Omental fat pad (tissue), 4 donors: ENCODE results near the gene SLC43A1. TPM values are rescaled to one million over a fixed set of nuclear protein-coding genes. Genes with fewer than 3 reads are reported as not detected.
A peak's percentile ranks its signal among the peaks of the same experiment; 100 is the strongest.

Source experiments
- ATAC-seq: fragments of 150-250 bp; one replicate; pipeline ENCODE4 v1.9.1; 2016; ENCODE audit warnings: mild to moderate bottlenecking, moderate library complexity; ENCODE audit not compliant: low FRiP score
- DNase-seq: peaks from one replicate; pipeline ENCODE4 v3.0.0-alpha.2; 2019; ENCODE audit warnings: low spot score
- total RNA-seq, 4 donors: library from RNA; depleted of rRNA; stranded (reverse); fragments of >200 nt; gene quantifications; one replicate each; pipeline ENCODE4 v1.1.0, GENCODE V29; 2016
- TF ChIP-seq, protein P1 (sequence below), 3 donors: fragments of 450-650 bp; IDR thresholded peaks; one replicate each; pipeline ENCODE4 v1.5.1; 2016 to 2017; ENCODE audit warnings: antibody characterized with exemption in 3 of 3, mild to moderate bottlenecking in 3 of 3, moderate library complexity in 2 of 3

The SLC43A1 gene
- total RNA-seq, 4 donors from 2014 or later = 11.5 to 40.4 (median 16.5) TPM

DNA sequence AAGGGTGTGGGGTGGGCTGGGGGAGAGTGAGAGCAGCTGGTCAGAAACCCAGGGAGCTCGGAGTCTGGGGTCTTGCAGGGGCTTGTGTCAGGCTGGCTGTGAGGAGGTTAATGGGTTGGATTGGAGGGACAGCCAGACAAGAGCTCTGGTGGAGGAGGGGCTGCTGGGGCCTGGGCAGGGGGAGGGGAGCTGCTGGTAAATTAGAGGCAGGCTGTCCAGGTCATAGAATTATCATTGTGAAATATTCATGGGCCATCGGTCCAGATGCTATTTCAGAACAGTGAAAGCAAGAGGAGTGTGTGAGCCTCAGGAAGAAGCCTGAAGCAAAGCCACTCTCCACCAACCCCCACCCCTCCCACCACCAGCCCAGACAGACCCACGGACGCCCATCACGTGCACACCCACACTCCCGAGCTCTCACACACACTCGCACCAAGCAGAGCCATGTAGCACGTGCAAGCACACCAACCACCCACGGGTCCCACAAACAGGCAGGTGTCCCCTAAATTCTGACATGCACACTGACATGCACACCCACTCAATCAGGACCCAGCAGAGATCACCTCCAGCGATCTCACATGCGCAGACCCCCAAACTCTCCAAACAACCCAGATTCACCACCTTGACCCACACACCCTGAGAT, 36.4 kb downstream of the SLC43A1 start:
- TF ChIP-seq, protein P1, sequence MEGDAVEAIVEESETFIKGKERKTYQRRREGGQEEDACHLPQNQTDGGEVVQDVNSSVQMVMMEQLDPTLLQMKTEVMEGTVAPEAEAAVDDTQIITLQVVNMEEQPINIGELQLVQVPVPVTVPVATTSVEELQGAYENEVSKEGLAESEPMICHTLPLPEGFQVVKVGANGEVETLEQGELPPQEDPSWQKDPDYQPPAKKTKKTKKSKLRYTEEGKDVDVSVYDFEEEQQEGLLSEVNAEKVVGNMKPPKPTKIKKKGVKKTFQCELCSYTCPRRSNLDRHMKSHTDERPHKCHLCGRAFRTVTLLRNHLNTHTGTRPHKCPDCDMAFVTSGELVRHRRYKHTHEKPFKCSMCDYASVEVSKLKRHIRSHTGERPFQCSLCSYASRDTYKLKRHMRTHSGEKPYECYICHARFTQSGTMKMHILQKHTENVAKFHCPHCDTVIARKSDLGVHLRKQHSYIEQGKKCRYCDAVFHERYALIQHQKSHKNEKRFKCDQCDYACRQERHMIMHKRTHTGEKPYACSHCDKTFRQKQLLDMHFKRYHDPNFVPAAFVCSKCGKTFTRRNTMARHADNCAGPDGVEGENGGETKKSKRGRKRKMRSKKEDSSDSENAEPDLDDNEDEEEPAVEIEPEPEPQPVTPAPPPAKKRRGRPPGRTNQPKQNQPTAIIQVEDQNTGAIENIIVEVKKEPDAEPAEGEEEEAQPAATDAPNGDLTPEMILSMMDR (IDR thresholded peaks at IDR 0.05) = no peak
- ATAC-seq = no peak
- no peak for DNase-seq

DNA sequence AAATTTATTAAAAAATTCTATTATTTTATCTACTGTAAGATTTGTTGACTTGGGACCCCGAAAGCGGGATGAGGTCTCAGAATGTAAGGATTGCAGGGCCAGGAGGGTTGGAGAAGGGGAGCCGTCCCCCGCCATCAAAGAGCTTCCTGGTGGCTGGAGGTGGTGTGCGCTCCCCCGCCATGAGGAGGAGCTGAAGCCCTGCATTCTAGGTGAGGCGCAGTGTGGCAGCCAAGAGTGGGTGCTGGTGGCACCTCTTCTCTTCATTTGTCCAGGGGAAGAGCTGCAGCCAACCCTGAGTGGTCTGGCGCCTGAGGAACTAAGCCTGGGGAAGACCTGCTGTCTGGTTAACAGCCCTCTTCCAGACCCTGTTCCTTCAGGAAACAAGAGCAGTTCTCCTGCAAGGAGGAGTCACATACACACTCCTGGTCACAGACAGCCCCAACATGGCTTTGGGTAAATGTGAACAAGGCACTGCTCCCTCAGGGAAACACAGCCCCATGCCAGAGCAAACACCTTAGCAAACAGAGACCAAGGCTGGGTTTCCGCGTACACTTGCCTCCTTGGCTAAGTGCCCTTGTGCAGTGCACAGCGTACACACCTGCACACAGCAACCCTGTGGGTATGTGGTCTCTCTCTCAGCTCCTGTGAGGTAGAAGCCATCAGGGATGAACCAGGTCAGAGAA, 37.9 kb downstream of the SLC43A1 start:
- TF ChIP-seq, protein P1 (IDR thresholded peaks at IDR 0.05) = no peak
- DNase-seq (no peak), ATAC-seq (no peak)

DNA sequence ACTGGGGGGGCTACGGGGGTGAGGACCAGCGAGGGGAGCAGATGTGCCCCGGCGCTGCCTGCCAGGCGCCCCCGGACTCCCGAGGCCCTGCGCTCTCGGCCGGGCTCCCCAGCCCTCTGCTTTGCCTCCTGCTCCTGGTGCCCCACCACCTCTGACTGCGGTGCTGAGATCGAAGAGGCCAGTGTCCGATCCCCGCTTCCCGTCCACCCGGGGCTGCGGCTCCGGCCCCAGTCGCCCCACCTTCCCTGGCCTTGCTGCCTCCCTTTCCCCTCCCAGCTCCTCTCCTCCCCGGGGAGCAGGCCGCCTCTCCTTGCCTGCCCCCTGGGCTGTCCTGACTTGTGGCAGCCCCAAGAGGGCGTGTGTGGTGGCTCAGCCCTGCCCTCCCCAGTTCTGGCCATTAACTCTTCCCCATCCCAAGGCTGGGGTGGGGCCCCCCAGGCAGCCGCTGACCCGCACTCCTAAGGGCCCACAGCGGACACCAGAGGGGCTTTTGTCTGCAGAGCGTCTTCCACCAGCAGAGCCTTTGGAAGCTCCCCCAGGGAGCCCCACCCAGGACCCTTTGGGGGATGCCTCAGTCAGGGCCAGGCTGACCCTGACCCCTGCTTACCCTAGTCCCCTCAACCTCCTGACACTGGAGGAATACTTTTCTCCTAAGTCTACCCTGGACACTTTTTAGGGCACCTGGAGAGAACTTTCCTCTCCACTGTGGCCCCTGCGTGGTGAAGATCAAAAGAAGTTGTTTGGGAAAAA, 38.6 kb downstream of the SLC43A1 start:
- DNase-seq = no peak
- TF ChIP-seq, protein P1 (IDR thresholded peaks at IDR 0.05) = no peak
- peak; percentile 45 for ATAC-seq

DNA sequence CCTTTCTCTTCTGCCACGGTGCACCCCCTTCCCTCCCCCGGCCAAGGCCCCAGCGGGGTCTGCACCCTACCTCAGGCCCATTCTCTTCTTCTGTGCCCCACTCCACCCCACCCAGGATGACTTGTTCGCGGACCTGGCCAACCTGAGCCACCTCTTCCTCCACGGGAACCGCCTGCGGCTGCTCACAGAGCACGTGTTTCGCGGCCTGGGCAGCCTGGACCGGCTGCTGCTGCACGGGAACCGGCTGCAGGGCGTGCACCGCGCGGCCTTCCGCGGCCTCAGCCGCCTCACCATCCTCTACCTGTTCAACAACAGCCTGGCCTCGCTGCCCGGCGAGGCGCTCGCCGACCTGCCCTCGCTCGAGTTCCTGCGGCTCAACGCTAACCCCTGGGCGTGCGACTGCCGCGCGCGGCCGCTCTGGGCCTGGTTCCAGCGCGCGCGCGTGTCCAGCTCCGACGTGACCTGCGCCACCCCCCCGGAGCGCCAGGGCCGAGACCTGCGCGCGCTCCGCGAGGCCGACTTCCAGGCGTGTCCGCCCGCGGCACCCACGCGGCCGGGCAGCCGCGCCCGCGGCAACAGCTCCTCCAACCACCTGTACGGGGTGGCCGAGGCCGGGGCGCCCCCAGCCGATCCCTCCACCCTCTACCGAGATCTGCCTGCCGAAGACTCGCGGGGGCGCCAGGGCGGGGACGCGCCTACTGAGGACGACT, 39.3 kb downstream of the SLC43A1 start:
- DNase-seq = no peak

DNA sequence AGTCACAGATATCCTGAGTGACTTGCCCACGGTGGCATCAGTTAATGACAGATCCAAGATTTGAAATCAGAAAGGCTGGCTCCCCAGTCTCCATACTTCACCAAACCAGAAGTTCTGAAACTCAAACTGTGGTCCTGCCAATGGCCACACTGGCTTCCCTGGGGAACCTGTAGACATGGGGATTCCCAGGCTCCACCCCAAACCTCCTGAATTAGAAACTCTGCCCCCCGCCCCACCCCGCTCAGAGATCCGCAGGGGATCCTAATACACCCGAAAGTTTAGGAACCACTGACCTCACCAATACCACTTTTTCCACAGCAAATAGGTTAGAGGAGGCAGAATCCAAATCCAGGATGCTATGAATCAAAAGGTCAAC, 39.8 kb downstream of the SLC43A1 start:
- no peak for ATAC-seq
- DNase-seq = no peak
- TF ChIP-seq, protein P1 (IDR thresholded peaks at IDR 0.05) = no peak

More for the DNA sequence above, 39.3 kb downstream of the SLC43A1 start:
- TF ChIP-seq, protein P1 (IDR thresholded peaks at IDR 0.05) = no peak
- ATAC-seq = peak; percentile 56

DNA sequence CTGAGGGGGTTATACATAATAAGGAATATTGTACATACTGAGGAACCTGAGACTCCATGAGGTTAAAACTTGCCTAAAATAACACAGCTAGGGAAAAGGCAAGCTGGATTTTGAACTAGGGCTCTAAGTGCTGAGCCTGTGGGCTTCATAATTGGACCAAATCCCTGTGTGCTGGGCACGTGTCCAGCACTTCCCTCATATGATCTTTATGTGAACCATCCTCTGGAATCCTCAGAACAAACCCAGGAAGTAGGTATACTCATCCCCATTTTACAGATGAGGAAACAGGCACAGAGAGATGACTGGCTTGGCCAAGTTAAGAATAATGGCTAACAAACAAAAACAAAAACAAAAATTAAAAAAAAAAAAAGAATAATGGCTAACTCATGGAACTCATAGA, 40.3 kb downstream of the SLC43A1 start:
- ATAC-seq (no peak), DNase-seq (no peak)
- TF ChIP-seq, protein P1 (IDR thresholded peaks at IDR 0.05) = no peak
